HCT116 (cell line): ENCODE data around the gene CCDC88C. TPM values are rescaled to one million over a fixed set of nuclear protein-coding genes. Genes with fewer than 3 reads are reported as not detected.

Experiments
- ATAC-seq: fragments of 200-7000 bp; cut with Tn5 transposase; 2 replicates; pipeline ENCODE4 v1.9.1; 2020; ENCODE audit warnings: mild to moderate bottlenecking, moderate library complexity
- BruUV-seq: library from RNA; stranded (reverse); fragments of 400-500 nt; replicated peaks from 2 replicates; lab custom pipeline; 2021; lab: Mats Ljungman, UMichigan
- CTCF ChIA-PET: fragments of 300-600 bp; sonication (Branson Sonifier 250); formaldehyde crosslinking; loops from one replicate; lab custom pipeline; 2021; ENCODE audit warnings: antibody characterized with exemption; lab: Charles Lee
- POLR2A ChIA-PET: fragments of 300-600, 350-600 bp; sonication (Branson Sonifier 250); formaldehyde crosslinking; loops from one replicate; lab custom pipeline; 2021; ENCODE audit warnings: antibody characterized with exemption; lab: Charles Lee
- RAD21 ChIA-PET, 2 experiments: fragments of 300-600 bp; sonication (Branson Sonifier 250); formaldehyde crosslinking; loops; one replicate each; lab custom pipeline; 2023; ENCODE audit warnings: low total read pairs in 2 of 2; ENCODE audit not compliant: uncharacterized antibody in 2 of 2, unreplicated experiment in 2 of 2, low non-redundant PET in 1 of 2; lab: Charles Lee
- DNase-seq: peaks from one replicate; pipeline ENCODE4 v3.0.0-alpha.2; 2010; ENCODE audit warnings: low read depth, low spot score
- H2AFZ ChIP-seq: fragments of 200-600 bp; shearing (Covaris generic), sonication (generic); 2 replicates; pipeline ENCODE4 v1.6.1; 2017; ENCODE audit warnings: low read depth, mixed run types, mixed read lengths, antibody characterized with exemption, low read length; ENCODE audit not compliant: poor library complexity, severe bottlenecking
- H3K27ac ChIP-seq: 2 replicates; pipeline ENCODE4 v1.5.1; 2012; ENCODE audit warnings: low read depth, low read length
- H3K27me3 ChIP-seq: fragments of 200-600 bp; sonication (generic); 2 replicates; pipeline ENCODE4 v1.6.1; 2016; ENCODE audit warnings: mixed run types, low read length, mixed read lengths; ENCODE audit not compliant: insufficient read depth
- H3K36me3 ChIP-seq, 2 experiments: fragments of 200-500 bp in 1 of 2; fragments of 200-600 bp in 1 of 2; sonication (Bioruptor generic) in 1 of 2; sonication (generic) in 1 of 2; 2 replicates each; pipeline versions ENCODE4 v1.5.1 to v1.6.1; 2014 to 2016; ENCODE audit warnings: low read length in 2 of 2, inconsistent platforms in 1 of 2, mixed read lengths in 1 of 2, mixed run types in 1 of 2; ENCODE audit not compliant: insufficient read depth in 2 of 2, control insufficient read depth in 1 of 2
- H3K4me1 ChIP-seq, 2 experiments: fragments of 200-600 bp in 1 of 2; sonication (generic) in 1 of 2; 2 replicates each; pipeline versions ENCODE4 v1.5.1 to v1.6.1; 2012 to 2017; ENCODE audit warnings: low read length in 2 of 2, inconsistent platforms in 1 of 2, mild to moderate bottlenecking in 1 of 2, mixed read lengths in 1 of 2, mixed run types in 1 of 2, moderate library complexity in 1 of 2; ENCODE audit not compliant: insufficient read depth in 2 of 2, control insufficient read depth in 1 of 2
- H3K4me2 ChIP-seq: fragments of 200-600 bp; sonication (generic); 2 replicates; pipeline ENCODE4 v1.6.1; 2017; ENCODE audit warnings: mixed run types, low read length, mixed read lengths
- H3K4me3 ChIP-seq, 2 experiments: fragments of 200-600 bp in 1 of 2; sonication (generic) in 1 of 2; replicated peaks in 1 of 2; 2 replicates each; pipeline ENCODE4 v1.5.1; 2011 to 2016; ENCODE audit warnings: low read length in 2 of 2, control low read depth in 1 of 2, low read depth in 1 of 2, mild to moderate bottlenecking in 1 of 2, mixed read lengths in 1 of 2, mixed run types in 1 of 2
- H3K79me2 ChIP-seq: fragments of 200-600 bp; sonication (generic); 2 replicates; pipeline ENCODE4 v1.6.1; 2017; ENCODE audit warnings: mild to moderate bottlenecking, mixed run types, low read length, moderate library complexity, mixed read lengths; ENCODE audit not compliant: insufficient read depth
- H3K9ac ChIP-seq: fragments of 200-600 bp; sonication (generic); 2 replicates; pipeline ENCODE4 v1.6.1; 2016; ENCODE audit warnings: low read length, mixed read lengths
- H3K9me2 ChIP-seq: fragments of 200-600 bp; sonication (generic), shearing (Covaris generic); 2 replicates; pipeline ENCODE4 v1.6.1; 2017; ENCODE audit warnings: mixed run types, mild to moderate bottlenecking, moderate library complexity; ENCODE audit not compliant: insufficient read depth
- H3K9me3 ChIP-seq, 2 experiments: fragments of 200-500 bp in 1 of 2; fragments of 200-600 bp in 1 of 2; sonication (Bioruptor generic) in 1 of 2; sonication (generic) in 1 of 2; 2 replicates each; pipeline ENCODE4 v1.6.1; 2014 to 2017; ENCODE audit warnings: low read length in 2 of 2, mixed read lengths in 2 of 2, inconsistent platforms in 1 of 2, low read depth in 1 of 2, mild to moderate bottlenecking in 1 of 2, mixed run types in 1 of 2, moderate library complexity in 1 of 2; ENCODE audit not compliant: control insufficient read depth in 1 of 2, insufficient read depth in 1 of 2
- H4K20me1 ChIP-seq: fragments of 200-600 bp; sonication (generic), shearing (Covaris generic); 2 replicates; pipeline ENCODE4 v1.6.1; 2017; ENCODE audit warnings: mixed run types, mild to moderate bottlenecking, moderate library complexity; ENCODE audit not compliant: insufficient read depth
- CBX3 ChIP-seq: IDR thresholded peaks from 2 replicates; pipeline ENCODE4 v1.6.1; 2012; ENCODE audit warnings: low read depth
- CEBPB ChIP-seq: IDR thresholded peaks from 2 replicates; pipeline ENCODE4 v1.6.1; 2012; ENCODE audit warnings: low read depth
- ELF1 ChIP-seq: IDR thresholded peaks from 2 replicates; pipeline ENCODE4 v1.6.1; 2012; ENCODE audit warnings: low read depth, borderline replicate concordance
- EZH2phosphoT487 ChIP-seq: fragments of 200-600 bp; IDR thresholded peaks from 2 replicates; pipeline ENCODE4 v1.6.1; 2018; ENCODE audit warnings: antibody characterized with exemption, borderline replicate concordance
- FOSL1 ChIP-seq: IDR thresholded peaks from 2 replicates; pipeline ENCODE4 v1.6.1; 2012; ENCODE audit warnings: low read depth
- JUND ChIP-seq: IDR thresholded peaks from 2 replicates; pipeline ENCODE4 v1.6.1; 2012
- MAX ChIP-seq: IDR thresholded peaks from 2 replicates; pipeline ENCODE4 v1.6.1; 2012
- POLR2AphosphoS5 ChIP-seq: IDR thresholded peaks from 2 replicates; pipeline ENCODE4 v1.6.1; 2011; ENCODE audit warnings: mild to moderate bottlenecking, low read depth, low read length, moderate library complexity
- RAD21 ChIP-seq: IDR thresholded peaks from 2 replicates; pipeline ENCODE4 v1.6.1; 2012; ENCODE audit warnings: low read depth, mild to moderate bottlenecking
- SP1 ChIP-seq: IDR thresholded peaks from 2 replicates; pipeline ENCODE4 v1.6.1; 2012; ENCODE audit warnings: low read depth
- SRF ChIP-seq: IDR thresholded peaks from 2 replicates; pipeline ENCODE4 v1.6.1; 2012; ENCODE audit warnings: low read depth
- TCF7L2 ChIP-seq: IDR thresholded peaks from 2 replicates; pipeline ENCODE4 v1.7.0; 2011; ENCODE audit warnings: borderline replicate concordance, inconsistent platforms; ENCODE audit not compliant: insufficient read depth, insufficient read length; ENCODE audit errors: extremely low read depth
- YY1 ChIP-seq: IDR thresholded peaks from 2 replicates; pipeline ENCODE4 v1.6.1; 2011; ENCODE audit warnings: low read length, low read depth, moderate library complexity, mild to moderate bottlenecking; ENCODE audit not compliant: insufficient replicate concordance; ENCODE audit errors: extremely low read depth
- ZBTB33 ChIP-seq: IDR thresholded peaks from 2 replicates; pipeline ENCODE4 v1.6.1; 2011; ENCODE audit warnings: mild to moderate bottlenecking, low read length, moderate library complexity; ENCODE audit not compliant: insufficient replicate concordance; ENCODE audit errors: extremely low read depth
- ZNF274 ChIP-seq: fragments of 200-500 bp; sonication (Bioruptor generic); IDR thresholded peaks from 2 replicates; pipeline ENCODE4 v1.6.1; 2014; ENCODE audit warnings: mild to moderate bottlenecking, low read depth, low read length, inconsistent platforms
- intact Hi-C: fragments of 100-400 bp; cut with micrococcal nuclease; formaldehyde crosslinking; loops from 2 replicates; pipeline ENCODE4 v1.10.0; 2022
- total RNA-seq: library from RNA; stranded (reverse); gene quantifications from one replicate; pipeline ENCODE4 v1.2.1, GENCODE V29; 2021; ENCODE audit not compliant: unreplicated experiment

Gene CCDC88C
- total RNA-seq, 1 experiment from 2014 or later, result 20.8 TPM

GRCh38 chr14:91371011-91371989 is 46.3 kb downstream of the CCDC88C start:
- Histone ChIP-seq H3K4me1 (peaks cover 0 to 4% of the 10 kb centered on the region in 2 experiments; a peak in 2 of 4 replicates), H3K4me3 (no peak overlapping the region), H3K9ac (no peak overlapping the region), H4K20me1 (no peaks in the 10 kb centered on the region), H3K9me3 (no peaks in the 10 kb centered on the region), H3K27me3 (no peaks in the 10 kb centered on the region), H3K27ac (no peak overlapping the region), H3K9me2 (no peaks in the 10 kb centered on the region), H3K36me3 (no peaks in the 10 kb centered on the region), H2AFZ (no peak overlapping the region), H3K79me2 (peaks cover 7% of the 10 kb centered on the region; the same call in 1 of the 2 replicates), H3K4me2 (no peak overlapping the region)
- CTCF ChIA-PET, result no interaction called here
- ATAC-seq (no peak), DNase-seq (no peak)
- intact Hi-C loops, result no loop called here
- RAD21 ChIA-PET, result no interaction called here
- POLR2A ChIA-PET, result no interaction called here
- BruUV-seq, result no TSS peak
- TF ChIP-seq RAD21 (no peak), POLR2AphosphoS5 (no peak), ZBTB33 (no peak), CEBPB (no peak), JUND (no peak), TCF7L2 (no peak), YY1 (no peak), CBX3 (no peak), FOSL1 (no peak), MAX (no peak), ZNF274 (no peak), EZH2phosphoT487 (no peak), SP1 (no peak), SRF (no peak), ELF1 (no peak)
